ENCODE results near the gene DVL1. TPM values are rescaled to one million over a fixed set of nuclear protein-coding genes. Genes with fewer than 3 reads are reported as not detected.

DVL1 gene
- total and polyA plus RNA-seq, 2 of the 13 experiments (the other 11 are each of a cell fraction or from before 2014, with no cell fraction given): 30.8 to 60.4 TPM

DNA sequence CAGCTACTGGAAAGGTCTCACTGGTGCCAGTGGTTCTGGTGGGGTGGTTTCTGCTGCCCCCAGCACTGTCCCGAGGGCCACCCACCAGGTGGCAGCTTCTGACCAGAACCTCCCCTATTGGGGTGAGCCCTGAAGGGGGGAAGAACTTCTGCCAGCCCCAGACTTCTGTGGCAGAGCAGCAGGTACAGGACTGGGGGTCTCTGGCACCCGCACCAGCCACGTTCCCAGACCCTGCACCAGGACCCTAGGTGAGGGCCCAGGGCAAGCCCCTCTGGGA lies 39.2 kb downstream of the DVL1 start:
- H3K4me2 ChIP-seq (ENCODE audit: low read depth, low read length): no peak overlapping the region; the same call in 1 of the 2 replicates
- peak overlapping the region; percentile 86; the same call in 1 of the 2 replicates for H3K9ac ChIP-seq (ENCODE audit: insufficient read depth, low read depth, low read length)
- in situ Hi-C loops (cut with HindIII; ENCODE audit: extremely low pct_ligation_motif_present, low pct_unique_long_range_greater_than_20kb): no loop called here
- peaks cover 30% of the 10 kb centered on the region for H3K4me1 ChIP-seq (ENCODE audit: insufficient read depth, low read length)
- WGBS (ENCODE audit: low lambda C conversion rate): 20% methylated on average over 1 of the region's 3 CpGs
- FAIRE-seq: no peak
- CTCF ChIA-PET (ENCODE audit: low intra/inter-chr PET ratio, low total read pairs): no interaction called here
- peaks cover 13% of the 10 kb centered on the region for H3K79me2 ChIP-seq (ENCODE audit: insufficient read depth, low read length)
- peak overlapping the region; percentile 19 for H3K27ac ChIP-seq (ENCODE audit: extremely low read length, insufficient read depth, low read length)
- no peaks in the 10 kb centered on the region; the same call in 1 of the 2 replicates for H4K20me1 ChIP-seq (ENCODE audit: insufficient read depth, low read length)
- H3K27me3 ChIP-seq (ENCODE audit: control insufficient read depth in 1 of 2, insufficient read depth in 2 of 2, low read length in 2 of 2): no peaks in the 10 kb centered on the region
- TF ChIP-seq CTCF (CRISPR knock-in tag; IDR thresholded peaks at IDR 0.05) (peak; percentile 36), JARID2 (CRISPR knock-in tag; IDR thresholded peaks at IDR 0.05; ENCODE audit: insufficient replicate concordance) (no peak)
- peak overlapping the region in 1 of 3 experiments; percentile 91; a peak in 1 of 6 replicates for H3K4me3 ChIP-seq (replicated peaks in 1 of 3; ENCODE audit: insufficient read depth in 1 of 3, low read depth in 2 of 3, low read length in 3 of 3)
- intact Hi-C loops (cut with micrococcal nuclease; ENCODE audit: unreplicated experiment): no loop called here
- ATAC-seq: no peak
- no peak overlapping the region for H2AFZ ChIP-seq (ENCODE audit: low read length)
- BruUV-seq (replicated peaks): no TSS peak
- no peak for DNase-seq (ENCODE audit: low spot score)
- no peaks in the 10 kb centered on the region for H3K9me3 ChIP-seq (ENCODE audit: low read length)
- peaks cover 14 to 42% of the 10 kb centered on the region in 2 experiments; a peak in 4 of 5 replicates for H3K36me3 ChIP-seq (replicated peaks in 1 of 2; ENCODE audit: control insufficient read depth in 1 of 2, insufficient read depth in 2 of 2, low read length in 2 of 2)
- POLR2A ChIA-PET: interaction anchor here (1.3 to 1.6 kb wide), 2 partner anchors 15 to 38 kb away, joined by 4 to 5 read pairs; no protein-coding TSS in a partner anchor

- H3K4me3 ChIP-seq (replicated peaks in 1 of 3; ENCODE audit: insufficient read depth in 1 of 3, low read depth in 2 of 3, low read length in 3 of 3): peak overlapping the region; percentile 75 to 91 (median 90)
- H3K79me2 ChIP-seq (ENCODE audit: insufficient read depth, low read length): peaks cover 13% of the 10 kb centered on the region
- no peaks in the 10 kb centered on the region for H3K9me3 ChIP-seq (ENCODE audit: low read length)
- intact Hi-C loops (cut with micrococcal nuclease; ENCODE audit: unreplicated experiment): no loop called here
- no TSS peak for BruUV-seq (replicated peaks)
- H3K9ac ChIP-seq (ENCODE audit: insufficient read depth, low read depth, low read length): peak overlapping the region; percentile 86
- H3K36me3 ChIP-seq (replicated peaks in 1 of 2; ENCODE audit: control insufficient read depth in 1 of 2, insufficient read depth in 2 of 2, low read length in 2 of 2): peaks cover 13 to 36% of the 10 kb centered on the region in 2 experiments; a peak in 3 of 5 replicates
- no peaks in the 10 kb centered on the region for H3K27me3 ChIP-seq (ENCODE audit: control insufficient read depth in 1 of 2, insufficient read depth in 2 of 2, low read length in 2 of 2)
- FAIRE-seq (no peak), ATAC-seq (no peak), DNase-seq (ENCODE audit: low spot score) (no peak)
- peaks cover 36% of the 10 kb centered on the region for H3K4me1 ChIP-seq (ENCODE audit: insufficient read depth, low read length)
- no peaks in the 10 kb centered on the region; the same call in 1 of the 2 replicates for H4K20me1 ChIP-seq (ENCODE audit: insufficient read depth, low read length)
- no peak overlapping the region for H2AFZ ChIP-seq (ENCODE audit: low read length)
- peak overlapping the region; percentile 88 for H3K4me2 ChIP-seq (ENCODE audit: low read depth, low read length)
- POLR2A ChIA-PET: interaction anchor here (1.3 to 1.6 kb wide), 2 partner anchors 16 to 38 kb away, joined by 4 to 5 read pairs; no protein-coding TSS in a partner anchor
- in situ Hi-C loops (cut with HindIII; ENCODE audit: extremely low pct_ligation_motif_present, low pct_unique_long_range_greater_than_20kb): no loop called here
- peak overlapping the region; percentile 73 for H3K27ac ChIP-seq (ENCODE audit: extremely low read length, insufficient read depth, low read length)
- 94% methylated on average over 13 of the region's 57 CpGs for WGBS (ENCODE audit: low lambda C conversion rate)
- CTCF ChIA-PET (ENCODE audit: low intra/inter-chr PET ratio, low total read pairs): no interaction called here
- TF ChIP-seq ZNF776 (CRISPR knock-in tag; IDR thresholded peaks at IDR 0.05): 0 out of 2 replicates have a peak, but pooled peaks have one; percentile 12
- TF ChIP-seq ARID5B (CRISPR knock-in tag; IDR thresholded peaks at IDR 0.05): 0 out of 2 replicates have a peak, but pooled peaks have one; percentile 5
- peak; percentile 80 for TF ChIP-seq KDM2A (CRISPR knock-in tag; IDR thresholded peaks at IDR 0.05; ENCODE audit: borderline replicate concordance, low read depth)
- 0 out of 2 replicates have a peak, but pooled peaks have one; percentile 16 for TF ChIP-seq GABPB1 (CRISPR knock-in tag; IDR thresholded peaks at IDR 0.05)
- peak; percentile 19; the same call in 1 of the 2 replicates for TF ChIP-seq ELF1 (CRISPR knock-in tag; IDR thresholded peaks at IDR 0.05)
- TF ChIP-seq MAX (IDR thresholded peaks at IDR 0.05): 0 out of 2 replicates have a peak, but pooled peaks have one; percentile 25
- peak; percentile 18; the same call in 1 of the 2 replicates for TF ChIP-seq RBFOX2 (IDR thresholded peaks at IDR 0.05; ENCODE audit: low read depth, low read length)
- no peak for TF ChIP-seq KLF16 (CRISPR knock-in tag; IDR thresholded peaks at IDR 0.05)
Observed at GRCh38 chr1:1309251-1310108, 39.7 kb downstream of the DVL1 start.

All from HepG2 (cell line).